Measurements from ENCODE around the gene AQP6.

AQP6 gene

DNA sequence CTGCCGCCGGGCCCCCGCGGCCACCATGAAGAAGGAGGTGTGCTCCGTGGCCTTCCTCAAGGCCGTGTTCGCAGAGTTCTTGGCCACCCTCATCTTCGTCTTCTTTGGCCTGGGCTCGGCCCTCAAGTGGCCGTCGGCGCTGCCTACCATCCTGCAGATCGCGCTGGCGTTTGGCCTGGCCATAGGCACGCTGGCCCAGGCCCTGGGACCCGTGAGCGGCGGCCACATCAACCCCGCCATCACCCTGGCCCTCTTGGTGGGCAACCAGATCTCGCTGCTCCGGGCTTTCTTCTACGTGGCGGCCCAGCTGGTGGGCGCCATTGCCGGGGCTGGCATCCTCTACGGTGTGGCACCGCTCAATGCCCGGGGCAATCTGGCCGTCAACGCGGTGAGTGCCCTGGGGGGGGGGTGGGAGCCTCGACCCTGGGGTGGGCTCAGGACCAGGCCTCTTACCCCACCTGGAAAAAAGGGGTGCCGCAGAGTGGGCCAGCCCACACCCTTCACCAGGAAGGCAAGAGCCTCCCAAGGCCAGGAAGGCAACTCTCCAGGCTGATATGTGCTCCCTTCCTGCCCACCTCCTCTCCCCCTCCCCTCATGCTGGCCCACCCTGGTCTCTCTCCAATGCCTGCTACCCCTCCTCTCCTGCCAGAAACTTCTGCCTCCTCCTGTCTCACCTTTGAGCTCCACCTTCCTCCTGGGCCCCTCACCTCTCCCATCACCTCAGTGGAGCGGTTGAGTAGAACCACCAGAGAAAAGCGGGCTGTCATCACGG, 10.6 kb upstream of the AQP6 start:
- Histone ChIP-seq H3K36me3 (no peaks in the 10 kb centered on the region), H3K27me3 (ENCODE audit: insufficient read depth, low read depth, severe bottlenecking) (no peaks in the 10 kb centered on the region), H3K4me3 (ENCODE audit: low read depth, low read length) (no peak overlapping the region), H3K9me3 (ENCODE audit: severe bottlenecking) (no peaks in the 10 kb centered on the region), H3K27ac (no peak overlapping the region)
- TF ChIP-seq, protein P1, sequence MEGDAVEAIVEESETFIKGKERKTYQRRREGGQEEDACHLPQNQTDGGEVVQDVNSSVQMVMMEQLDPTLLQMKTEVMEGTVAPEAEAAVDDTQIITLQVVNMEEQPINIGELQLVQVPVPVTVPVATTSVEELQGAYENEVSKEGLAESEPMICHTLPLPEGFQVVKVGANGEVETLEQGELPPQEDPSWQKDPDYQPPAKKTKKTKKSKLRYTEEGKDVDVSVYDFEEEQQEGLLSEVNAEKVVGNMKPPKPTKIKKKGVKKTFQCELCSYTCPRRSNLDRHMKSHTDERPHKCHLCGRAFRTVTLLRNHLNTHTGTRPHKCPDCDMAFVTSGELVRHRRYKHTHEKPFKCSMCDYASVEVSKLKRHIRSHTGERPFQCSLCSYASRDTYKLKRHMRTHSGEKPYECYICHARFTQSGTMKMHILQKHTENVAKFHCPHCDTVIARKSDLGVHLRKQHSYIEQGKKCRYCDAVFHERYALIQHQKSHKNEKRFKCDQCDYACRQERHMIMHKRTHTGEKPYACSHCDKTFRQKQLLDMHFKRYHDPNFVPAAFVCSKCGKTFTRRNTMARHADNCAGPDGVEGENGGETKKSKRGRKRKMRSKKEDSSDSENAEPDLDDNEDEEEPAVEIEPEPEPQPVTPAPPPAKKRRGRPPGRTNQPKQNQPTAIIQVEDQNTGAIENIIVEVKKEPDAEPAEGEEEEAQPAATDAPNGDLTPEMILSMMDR (IDR thresholded peaks at IDR 0.05; ENCODE audit: low read depth, low read length), result no peak
- no peak for DNase-seq

DNA sequence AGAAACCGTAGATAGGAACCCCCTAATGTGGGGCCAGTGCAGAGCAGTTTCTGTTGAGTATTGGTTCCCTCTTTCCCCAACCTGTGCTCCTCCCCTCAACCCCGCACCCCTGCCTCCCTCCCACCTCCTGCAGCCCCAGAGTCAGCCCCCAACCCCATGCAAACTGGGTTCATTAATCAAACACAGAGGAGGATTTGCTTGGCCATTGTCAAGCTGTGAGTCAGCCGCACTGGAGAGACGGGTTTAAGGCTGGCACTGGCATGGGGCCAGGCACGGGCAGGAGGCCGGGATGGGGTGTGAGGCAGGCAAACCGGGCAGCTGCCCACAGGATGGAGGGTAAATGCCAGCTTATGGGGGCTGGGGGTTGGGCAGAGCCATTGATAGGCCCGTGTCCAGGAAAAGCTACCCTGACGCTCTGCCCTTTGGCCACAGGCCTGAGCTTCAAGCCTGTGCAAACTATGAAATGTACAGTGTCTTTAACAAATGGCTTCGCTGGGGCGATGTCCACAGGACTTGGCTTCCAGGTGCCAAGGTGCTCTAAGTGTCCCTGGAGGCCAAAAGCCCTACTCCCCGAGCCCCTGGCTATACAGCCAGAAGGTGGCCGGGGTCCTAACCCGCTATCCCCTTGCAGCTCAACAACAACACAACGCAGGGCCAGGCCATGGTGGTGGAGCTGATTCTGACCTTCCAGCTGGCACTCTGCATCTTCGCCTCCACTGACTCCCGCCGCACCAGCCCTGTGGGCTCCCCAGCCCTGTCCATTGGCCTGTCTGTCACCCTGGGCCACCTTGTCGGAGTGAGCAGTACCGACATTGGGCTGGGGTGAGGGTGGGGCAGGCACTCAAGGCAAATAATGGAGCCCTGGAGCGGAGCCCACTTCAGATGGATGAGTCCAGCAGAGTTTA, 9.6 kb upstream of the AQP6 start:
- no peak for DNase-seq
- TF ChIP-seq, protein P1 (IDR thresholded peaks at IDR 0.05; ENCODE audit: low read depth, low read length), result no peak
- Histone ChIP-seq H3K4me3 (ENCODE audit: low read depth, low read length) (no peak overlapping the region), H3K27me3 (ENCODE audit: insufficient read depth, low read depth, severe bottlenecking) (no peaks in the 10 kb centered on the region), H3K9me3 (ENCODE audit: severe bottlenecking) (no peaks in the 10 kb centered on the region), H3K36me3 (no peaks in the 10 kb centered on the region), H3K27ac (no peak overlapping the region)

DNA sequence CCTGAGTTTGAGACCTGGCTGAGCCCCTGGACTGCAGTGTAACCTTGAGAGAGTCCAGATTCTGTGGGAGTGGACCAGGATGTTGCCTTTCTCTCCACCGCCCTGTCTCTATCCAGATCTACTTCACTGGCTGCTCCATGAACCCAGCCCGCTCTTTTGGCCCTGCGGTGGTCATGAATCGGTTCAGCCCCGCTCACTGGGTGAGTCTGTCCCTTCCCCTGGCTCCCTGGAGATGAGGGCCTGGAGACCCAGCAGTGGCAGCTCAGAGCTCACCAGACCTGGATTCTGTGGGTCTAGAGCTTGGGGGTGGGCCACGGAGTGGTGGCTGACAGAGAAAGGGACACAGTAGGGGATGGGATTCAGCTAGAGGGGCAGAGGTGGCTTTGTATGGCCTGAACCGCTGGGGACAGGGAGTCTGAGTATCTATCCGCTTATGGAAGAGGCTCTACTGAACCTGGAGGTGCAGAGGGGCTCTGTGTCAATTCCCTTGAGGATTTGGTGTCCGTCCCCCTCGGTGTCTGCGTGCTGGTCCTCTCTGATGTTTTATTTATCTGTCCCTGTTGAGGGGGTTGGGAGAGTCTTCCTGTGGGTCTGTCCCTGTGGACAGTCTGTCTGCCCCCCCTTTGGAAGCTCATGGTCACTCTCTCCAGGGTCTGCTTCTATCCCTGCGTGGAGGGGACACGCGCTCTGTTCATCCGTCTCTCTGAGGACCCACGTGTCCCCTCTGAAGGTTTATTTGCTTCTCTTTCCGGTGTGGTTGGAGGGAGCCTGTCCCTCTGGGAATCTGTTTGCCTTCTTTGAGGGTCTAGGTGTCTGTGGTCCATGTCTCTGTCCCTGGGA, 8.6 kb upstream of the AQP6 start:
- H3K9me3 ChIP-seq (ENCODE audit: severe bottlenecking), result no peaks in the 10 kb centered on the region
- no peak overlapping the region for H3K4me3 ChIP-seq (ENCODE audit: low read depth, low read length)
- no peak overlapping the region for H3K27ac ChIP-seq
- H3K27me3 ChIP-seq (ENCODE audit: insufficient read depth, low read depth, severe bottlenecking), result no peaks in the 10 kb centered on the region
- TF ChIP-seq, protein P1 (IDR thresholded peaks at IDR 0.05; ENCODE audit: low read depth, low read length), result no peak
- no peaks in the 10 kb centered on the region for H3K36me3 ChIP-seq
- DNase-seq, result no peak

DNA sequence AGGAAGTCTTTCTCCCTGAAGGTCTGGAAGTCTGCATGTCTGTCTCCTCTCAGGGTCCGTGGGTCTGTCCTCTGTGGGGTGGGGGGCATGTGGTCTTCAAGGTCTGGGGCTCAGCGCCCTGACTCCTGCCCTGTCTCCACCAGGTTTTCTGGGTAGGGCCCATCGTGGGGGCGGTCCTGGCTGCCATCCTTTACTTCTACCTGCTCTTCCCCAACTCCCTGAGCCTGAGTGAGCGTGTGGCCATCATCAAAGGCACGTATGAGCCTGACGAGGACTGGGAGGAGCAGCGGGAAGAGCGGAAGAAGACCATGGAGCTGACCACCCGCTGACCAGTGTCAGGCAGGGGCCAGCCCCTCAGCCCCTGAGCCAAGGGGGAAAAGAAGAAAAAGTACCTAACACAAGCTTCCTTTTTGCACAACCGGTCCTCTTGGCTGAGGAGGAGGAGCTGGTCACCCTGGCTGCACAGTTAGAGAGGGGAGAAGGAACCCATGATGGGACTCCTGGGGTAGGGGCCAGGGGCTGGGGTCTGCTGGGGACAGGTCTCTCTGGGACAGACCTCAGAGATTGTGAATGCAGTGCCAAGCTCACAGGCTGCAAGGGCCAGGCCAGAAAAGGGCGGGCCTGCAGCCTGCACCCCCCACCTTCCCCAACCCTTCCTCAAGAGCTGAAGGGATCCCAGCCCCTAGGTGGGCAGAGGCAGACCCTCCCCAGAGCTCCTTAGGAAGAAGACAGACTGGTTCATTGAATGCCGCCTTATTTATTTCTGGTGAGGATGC, 7.7 kb upstream of the AQP6 start:
- DNase-seq, result no peak
- no peaks in the 10 kb centered on the region for H3K36me3 ChIP-seq
- no peaks in the 10 kb centered on the region for H3K9me3 ChIP-seq (ENCODE audit: severe bottlenecking)
- no peaks in the 10 kb centered on the region for H3K27me3 ChIP-seq (ENCODE audit: insufficient read depth, low read depth, severe bottlenecking)
- H3K27ac ChIP-seq, result no peak overlapping the region
- TF ChIP-seq, protein P1 (IDR thresholded peaks at IDR 0.05; ENCODE audit: low read depth, low read length), result no peak
- H3K4me3 ChIP-seq (ENCODE audit: low read depth, low read length), result no peak overlapping the region

DNA sequence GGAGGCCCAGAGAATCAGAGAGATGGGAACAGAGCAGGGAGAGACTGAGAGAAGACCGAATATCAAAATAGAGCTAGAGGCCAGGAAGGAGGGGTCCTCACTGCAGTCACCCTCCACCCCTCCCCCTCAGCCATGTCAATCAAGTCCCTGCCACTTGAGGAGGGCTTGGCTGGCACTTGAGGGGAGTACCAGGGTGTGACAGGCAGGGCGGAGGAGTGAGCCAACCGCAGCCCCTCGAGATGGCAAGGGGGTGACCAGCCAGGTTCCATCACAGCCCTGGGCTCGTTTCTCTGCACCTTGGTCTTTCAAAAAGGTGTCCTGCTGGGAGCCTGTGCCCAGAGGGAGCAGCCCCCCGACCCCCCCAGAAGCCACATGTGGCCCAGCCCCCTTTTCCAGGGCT, 6.9 kb upstream of the AQP6 start:
- H3K27me3 ChIP-seq (ENCODE audit: insufficient read depth, low read depth, severe bottlenecking), result no peaks in the 10 kb centered on the region
- no peak overlapping the region for H3K27ac ChIP-seq
- TF ChIP-seq, protein P1 (IDR thresholded peaks at IDR 0.05; ENCODE audit: low read depth, low read length), result no peak

More for the DNA sequence above, 6.9 kb upstream of the AQP6 start:
- no peaks in the 10 kb centered on the region for H3K36me3 ChIP-seq
- H3K9me3 ChIP-seq (ENCODE audit: severe bottlenecking), result no peaks in the 10 kb centered on the region
- DNase-seq, result no peak
- H3K4me3 ChIP-seq (ENCODE audit: low read depth, low read length), result no peak overlapping the region

Measured in WERI-Rb-1 (cell line).